GM10847 (cell line): ENCODE measurements around the gene CFAP92.

ENCODE experiments used
- POLR2A ChIP-seq: IDR thresholded peaks from 2 replicates; pipeline ENCODE4 v1.6.1; 2011; ENCODE audit not compliant: insufficient read length; ENCODE audit errors: extremely low read depth

CFAP92 gene

DNA sequence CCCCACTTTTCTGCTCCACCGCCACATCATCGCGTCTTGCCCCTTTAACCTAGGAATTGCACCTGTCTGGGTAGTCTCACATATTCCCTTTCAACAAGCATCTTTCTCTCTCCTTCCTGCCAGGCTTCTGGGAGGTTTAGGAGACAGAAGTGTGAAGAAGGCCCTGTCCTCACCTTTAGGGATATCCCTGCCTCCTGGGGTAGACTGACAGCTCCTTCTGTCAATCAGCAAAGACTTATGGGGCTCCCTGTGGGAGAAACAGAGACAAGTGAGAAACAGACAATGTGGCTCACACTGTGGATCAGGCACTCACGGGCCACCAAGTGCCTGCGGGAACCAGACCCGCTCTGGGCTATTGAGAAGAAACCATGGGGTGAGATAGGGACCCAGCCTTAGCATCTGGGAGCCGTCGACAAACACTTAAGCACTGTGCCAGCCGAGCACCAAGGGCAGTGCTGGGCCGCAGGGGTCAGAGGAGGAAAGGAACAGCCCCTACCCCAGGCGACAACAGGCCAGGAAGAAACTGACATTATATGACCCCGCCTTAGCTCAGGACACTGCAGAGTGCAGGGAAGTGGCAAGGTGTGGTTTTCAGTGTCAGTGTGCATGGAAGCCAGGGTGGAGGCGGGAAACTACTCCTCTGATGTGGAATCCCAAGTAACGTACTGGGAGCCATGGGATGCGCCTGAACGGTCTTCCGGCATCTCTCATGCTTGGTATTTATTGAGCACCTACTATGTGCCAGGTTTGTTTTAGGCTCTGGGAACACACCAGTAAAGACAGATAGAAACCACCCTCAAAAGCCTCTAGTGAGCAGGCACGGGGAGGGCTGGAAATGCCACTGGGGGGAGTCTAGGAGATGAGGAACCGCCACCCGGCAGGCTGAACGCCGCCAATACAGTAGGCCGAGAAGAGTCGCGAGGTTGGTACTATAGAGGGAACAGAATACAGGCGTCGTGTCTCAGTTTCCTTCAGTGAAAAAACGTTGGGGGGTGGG, 9.0 kb upstream of the CFAP92 start:
- TF ChIP-seq POLR2A = no peak

DNA sequence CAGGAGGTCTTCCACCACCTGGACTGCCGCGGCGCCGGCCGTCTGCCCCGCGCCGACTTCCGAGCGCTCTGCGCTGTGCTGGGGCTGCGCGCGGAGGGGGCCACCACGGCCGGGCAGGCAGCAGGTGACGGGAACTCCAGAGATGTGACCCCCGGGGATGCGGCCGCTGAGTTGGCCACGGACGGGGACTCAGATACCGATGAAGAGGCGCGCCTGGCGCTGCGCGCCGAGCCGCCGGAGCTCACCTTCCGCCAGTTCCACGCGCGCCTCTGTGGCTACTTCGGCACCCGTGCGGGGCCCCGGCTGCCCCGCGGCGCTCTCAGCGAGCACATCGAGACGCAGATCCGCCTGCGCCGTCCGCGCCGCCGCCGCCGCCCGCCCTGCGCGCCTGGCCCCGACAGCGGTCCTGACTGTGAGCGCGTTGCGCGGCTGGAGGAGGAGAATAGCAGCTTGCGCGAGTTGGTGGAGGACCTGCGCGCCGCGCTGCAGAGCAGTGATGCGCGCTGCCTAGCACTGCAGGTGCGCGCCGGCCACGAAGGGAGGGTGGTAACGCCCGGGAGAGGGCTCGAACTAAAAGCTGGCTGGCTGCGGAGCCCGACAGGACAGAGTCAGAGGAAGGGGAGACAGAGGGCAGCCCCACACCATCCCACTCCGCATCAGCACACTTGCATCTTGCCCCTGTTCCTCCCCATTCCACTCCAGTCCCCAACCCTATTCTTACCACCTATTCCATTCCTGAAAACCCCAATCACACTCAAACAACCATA, 8.1 kb upstream of the CFAP92 start:
- no peak for TF ChIP-seq POLR2A

DNA sequence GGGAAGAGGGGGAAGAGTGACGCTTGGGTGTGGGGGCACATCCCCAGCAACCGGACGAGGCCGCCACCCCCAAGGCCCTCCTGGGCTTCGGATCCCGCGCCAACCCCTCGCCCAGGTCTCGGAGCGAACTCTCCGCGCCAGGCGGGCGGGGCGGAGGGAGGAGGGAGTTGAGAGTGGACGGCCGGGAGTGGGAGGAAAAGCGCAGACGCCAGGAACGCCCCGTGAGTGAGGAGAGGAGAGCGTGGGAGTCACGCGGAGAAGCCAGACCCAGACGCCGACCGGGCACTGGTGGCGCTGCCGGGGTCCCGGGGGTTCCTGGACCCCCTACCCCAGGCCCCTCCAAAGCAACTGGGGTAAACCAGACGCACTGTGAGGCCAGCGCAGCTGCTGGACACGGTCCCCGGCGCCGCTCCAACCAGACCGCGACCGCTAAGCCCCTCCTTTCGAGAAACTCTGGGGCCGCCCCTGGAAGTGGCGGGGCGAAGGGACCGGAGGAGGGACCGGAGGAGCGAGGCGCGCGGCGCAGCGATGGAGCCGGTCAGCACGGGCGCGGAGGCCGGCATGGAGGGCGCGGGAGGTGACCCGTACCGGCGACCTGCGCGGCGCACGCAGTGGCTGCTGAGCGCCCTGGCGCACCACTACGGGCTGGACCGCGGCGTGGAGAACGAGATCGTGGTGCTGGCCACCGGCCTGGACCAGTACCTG, 7.4 kb upstream of the CFAP92 start, which contains the start of gene EFCC1:
EFCC1 (plus strand) TSS at position 204 of the 705 bp plus-strand sequence; CDS start at position 529, 325 bp downstream.
- no peak for TF ChIP-seq POLR2A

DNA sequence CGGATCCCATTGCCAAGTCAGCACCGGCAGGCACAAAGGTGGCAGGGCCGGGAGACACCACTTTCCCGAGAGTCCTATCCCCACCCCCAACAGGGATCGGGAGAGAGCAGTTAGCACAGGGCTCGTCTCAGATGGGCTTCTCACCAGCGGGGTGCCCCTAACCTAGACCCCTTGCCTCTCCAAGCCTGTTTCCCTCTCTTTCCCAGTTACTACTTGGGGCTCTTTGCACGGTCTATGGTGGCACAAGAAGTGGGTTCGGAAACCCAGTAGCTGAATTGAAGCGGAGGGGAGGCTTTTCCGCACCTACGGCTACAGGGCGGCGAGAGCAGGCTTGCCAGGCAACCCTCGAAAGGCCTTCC, 6.8 kb upstream of the CFAP92 start:
- no peak for TF ChIP-seq POLR2A

DNA sequence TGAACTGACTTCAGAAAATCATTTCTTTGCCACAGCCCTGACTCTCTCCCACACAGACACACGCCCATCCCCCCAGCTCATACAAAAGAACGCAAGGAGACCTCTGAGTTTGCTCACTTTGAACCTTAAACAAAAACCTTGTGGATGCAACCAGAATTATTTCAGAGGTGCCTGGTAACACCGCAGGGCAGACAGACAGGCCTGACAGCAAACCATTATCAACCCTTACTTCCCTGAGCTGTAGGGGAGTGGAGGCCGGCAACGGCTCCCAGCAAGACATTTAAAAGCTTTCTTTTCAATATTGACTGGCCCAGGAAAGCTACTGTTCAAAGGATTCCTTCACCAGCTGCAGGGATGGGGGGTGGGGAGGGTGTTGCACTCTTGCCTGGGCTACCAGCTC, 5.2 kb upstream of the CFAP92 start:
- no peak for TF ChIP-seq POLR2A

DNA sequence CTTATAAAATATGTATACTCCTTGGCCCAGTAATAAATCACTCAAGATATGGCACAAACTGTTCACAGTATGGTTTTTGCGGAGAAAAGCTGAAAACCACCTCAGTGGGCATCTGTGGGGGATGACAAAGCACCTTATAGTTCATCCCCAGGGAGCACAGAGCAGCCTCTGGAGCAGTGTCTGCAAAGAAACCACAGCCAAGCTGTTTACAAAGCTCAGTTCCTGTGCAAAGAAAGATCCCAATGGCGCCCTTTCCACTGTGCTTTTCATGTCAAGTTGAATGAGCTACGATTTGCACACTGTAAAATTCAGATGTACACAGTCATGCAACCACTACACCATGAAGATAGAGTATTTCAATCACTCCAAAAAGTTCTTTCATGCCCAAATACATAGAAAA, 4.7 kb upstream of the CFAP92 start:
- no peak for TF ChIP-seq POLR2A

DNA sequence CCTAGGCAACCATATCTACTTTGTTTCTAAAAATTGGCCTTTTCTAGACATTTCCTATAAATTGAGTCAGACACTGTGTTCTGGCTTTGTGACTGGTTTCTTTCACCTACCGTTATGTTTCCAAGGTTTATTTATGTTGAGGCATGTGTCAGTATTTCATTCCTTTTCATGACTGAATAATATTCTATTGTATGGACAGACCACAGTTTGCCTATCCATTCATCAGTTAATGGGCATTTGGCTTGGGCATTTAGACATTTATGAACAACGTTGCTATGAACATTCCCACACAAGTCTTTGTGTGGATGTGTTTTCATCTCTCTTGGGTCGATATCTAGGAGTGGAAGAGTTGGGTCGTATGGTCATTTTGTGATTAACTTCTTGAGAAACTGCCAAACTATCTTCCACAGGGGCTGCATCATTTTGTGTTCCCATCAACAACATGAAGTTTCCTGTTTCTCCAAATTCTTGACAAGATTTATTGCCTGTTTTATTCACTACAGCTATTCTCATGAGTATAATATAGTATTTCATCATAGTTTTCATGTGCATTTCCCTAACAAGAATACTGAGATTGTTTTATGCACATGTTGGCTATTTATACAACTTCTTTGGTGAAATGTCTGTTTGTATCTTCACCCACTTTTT, 3.7 kb upstream of the CFAP92 start:
- TF ChIP-seq POLR2A = no peak

DNA sequence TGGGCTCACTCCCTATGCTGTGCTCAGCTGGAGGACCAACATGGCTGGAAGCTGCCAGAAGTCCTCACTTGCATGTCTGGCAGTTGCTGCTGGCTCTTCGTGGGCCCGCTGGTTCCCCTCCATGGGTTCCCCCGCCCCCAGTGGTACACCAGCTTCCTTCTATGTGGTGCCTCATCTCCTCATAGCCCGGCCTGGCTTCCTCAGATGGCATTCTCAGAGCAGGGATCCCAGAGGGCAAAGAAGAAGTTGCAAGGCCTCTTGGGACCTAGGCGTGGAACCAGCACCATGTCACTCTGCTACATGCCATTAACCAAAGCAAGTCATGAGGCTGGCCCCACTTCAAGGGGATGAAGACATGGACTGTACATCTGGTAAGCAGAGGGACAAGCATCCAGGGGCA, 2.9 kb upstream of the CFAP92 start:
- TF ChIP-seq POLR2A = no peak

DNA sequence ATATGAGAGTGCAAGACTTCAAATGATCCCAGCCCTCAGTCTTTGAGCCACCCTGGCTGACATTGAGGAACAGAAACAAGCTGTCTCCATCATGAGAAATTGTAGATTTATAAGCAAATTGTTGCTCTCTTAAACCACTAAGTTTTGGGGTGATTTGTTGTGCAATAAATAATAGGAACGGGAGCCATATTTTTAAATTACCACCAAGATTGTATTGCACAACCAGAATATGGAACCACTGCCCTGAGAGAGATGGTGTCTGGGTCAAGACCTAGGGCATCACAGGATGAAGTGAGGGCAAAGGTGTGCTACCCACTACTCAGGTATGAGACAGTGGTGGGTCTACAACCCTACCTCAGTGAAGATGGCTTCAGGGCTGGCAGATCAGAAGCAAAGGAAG, 2.3 kb upstream of the CFAP92 start:
- TF ChIP-seq POLR2A = no peak

DNA sequence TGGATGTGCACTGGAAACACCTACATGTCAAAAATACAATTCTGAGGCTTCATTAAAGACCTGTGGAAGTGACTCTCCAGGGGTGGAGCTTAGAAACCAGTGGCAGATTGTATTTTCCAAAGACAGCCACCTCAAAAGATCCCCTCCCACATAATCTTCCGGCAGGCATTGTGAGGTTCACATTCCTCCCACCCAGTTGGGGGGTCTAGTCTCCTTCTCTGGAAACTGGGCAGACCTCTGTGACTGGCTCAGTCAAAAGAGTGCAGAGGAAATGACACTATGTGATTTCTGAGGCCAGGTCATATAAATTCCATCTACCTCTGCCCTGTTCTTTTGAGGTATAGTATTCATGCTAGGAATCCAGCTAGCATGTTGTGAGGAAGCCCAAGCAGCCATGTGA, 1.9 kb upstream of the CFAP92 start:
- TF ChIP-seq POLR2A = no peak

DNA sequence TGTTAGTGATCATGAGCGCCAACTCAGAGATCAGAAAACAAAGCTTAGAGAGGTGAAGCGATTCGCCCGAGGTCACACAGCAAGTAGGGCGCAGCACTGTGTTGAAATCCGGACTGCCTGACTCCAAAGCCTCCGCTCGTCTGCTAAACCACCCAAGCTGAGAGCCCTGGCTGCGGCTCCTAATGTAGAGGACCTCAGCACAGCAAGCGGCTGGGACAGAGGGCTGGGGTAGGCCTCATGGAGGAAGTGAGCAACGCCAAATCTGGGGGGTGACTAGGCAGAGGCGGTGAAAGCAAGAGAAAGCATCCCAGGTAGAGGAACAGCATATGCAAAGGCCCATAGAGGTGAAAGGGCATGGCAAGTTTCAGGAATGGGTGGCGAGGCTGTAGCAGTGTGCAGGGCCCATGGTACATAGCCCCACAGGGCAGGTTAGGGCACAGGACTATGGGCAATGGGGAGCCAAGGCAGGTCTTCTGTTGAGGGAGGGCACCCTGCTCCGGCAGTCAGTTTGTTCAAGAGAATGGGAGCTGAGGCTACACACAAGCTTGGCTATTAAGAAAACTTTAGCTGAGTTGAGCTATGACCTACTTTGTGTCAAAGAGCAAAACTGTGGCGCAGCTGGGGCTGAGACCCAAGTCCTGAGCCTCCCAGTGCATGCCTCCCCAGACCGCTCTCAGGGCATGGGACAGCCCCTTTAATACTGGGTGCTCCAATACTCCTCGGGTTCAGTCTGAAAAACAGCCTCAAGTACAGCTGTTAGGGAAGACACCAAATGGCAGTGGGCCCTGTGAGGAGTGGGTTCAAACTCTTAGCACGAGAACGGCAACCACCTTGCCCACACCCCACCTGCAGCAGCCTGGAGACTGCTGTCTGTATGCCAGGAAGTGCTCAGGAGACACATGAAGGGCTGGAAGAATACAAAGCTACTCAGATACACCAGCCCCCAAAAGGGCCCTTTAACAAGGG, 988 bp upstream of the CFAP92 start:
- TF ChIP-seq POLR2A = no peak

DNA sequence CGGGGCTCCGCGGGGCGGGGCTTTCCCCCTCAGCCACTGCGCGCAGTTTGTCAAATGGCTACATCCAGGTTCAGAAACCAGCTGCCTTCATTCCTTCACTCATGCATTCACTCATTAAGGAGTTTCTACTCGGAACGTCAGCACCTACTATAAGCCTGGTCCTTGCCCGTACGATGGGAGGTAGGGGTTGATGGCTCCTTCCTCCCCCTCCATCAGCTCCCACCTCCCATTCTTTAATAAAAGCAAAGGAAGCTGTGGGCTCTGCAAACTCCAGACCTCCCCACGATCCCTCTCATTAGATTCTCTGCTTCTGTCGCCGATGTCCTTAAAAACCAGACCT, 267 bp upstream of the CFAP92 start:
- no peak for TF ChIP-seq POLR2A

DNA sequence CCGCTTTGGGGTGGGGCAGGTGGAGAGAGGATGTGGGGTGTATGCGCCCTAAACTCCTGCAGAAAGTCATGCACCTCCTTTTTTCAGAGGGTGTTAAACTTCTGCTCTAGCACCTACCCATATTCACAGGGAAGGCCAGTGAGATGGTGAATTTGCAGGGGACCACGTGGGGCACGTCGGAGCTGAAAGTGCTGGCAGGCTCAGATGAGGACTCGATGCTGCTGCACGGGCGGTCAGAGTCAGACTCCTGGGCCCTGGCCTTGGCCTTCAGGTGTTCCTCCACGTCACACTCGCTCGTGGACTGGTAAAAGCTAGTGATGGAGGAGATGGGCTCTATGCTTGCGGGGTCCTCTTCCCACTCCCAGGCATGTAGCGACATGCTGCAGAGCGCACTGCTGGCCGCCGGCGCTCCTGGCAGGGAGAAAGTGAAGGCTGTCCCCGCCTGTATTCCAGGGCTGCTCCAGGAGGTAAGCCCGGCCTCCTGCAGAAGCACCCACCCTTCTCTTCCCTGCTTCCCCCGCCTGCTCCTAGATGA, 883 bp downstream of the CFAP92 start:
- no peak for TF ChIP-seq POLR2A
